22Rv1 (cell line): Measurements from ENCODE around the gene PPM1H.

Experiments
- CTCF ChIP-seq: fragments of 450-650 bp; IDR thresholded peaks from 2 replicates; pipeline ENCODE4 v1.5.1; 2017; ENCODE audit warnings: mild to moderate bottlenecking
- ZFX ChIP-seq: fragments of 450-650 bp; IDR thresholded peaks from 2 replicates; pipeline ENCODE4 v1.6.1; 2017; ENCODE audit warnings: antibody characterized with exemption, borderline replicate concordance

GRCh38 chr12:62673028-62673815, 261.7 kb downstream of the PPM1H start:
- TF ChIP-seq CTCF (no peak), ZFX (no peak)
